H9 (cell line): ENCODE measurements around the gene CCDC38. TPM values are rescaled to one million over a fixed set of nuclear protein-coding genes. Genes with fewer than 3 reads are reported as not detected.

Experiments
- DNase-seq: peaks from one replicate; pipeline ENCODE4 v3.0.0-alpha.2; 2017
- H2AFZ ChIP-seq: one replicate; pipeline ENCODE4 v1.6.1; 2013; ENCODE audit warnings: mild to moderate bottlenecking, low read length, control low read depth, moderate library complexity
- H2AK5ac ChIP-seq: 2 replicates; pipeline ENCODE4 v1.6.1; 2013; ENCODE audit warnings: low read length, control low read depth, mixed read lengths; ENCODE audit not compliant: insufficient read length
- H2BK120ac ChIP-seq: one replicate; pipeline ENCODE4 v1.6.1; 2013; ENCODE audit warnings: low read depth, mild to moderate bottlenecking, low read length, control low read depth, inconsistent platforms; ENCODE audit not compliant: poor library complexity, severe bottlenecking
- H2BK12ac ChIP-seq: 2 replicates; pipeline ENCODE4 v1.6.1; 2013; ENCODE audit warnings: low read length, control low read depth, mixed read lengths, low read depth; ENCODE audit not compliant: insufficient read length
- H2BK15ac ChIP-seq: 2 replicates; pipeline ENCODE4 v1.6.1; 2013; ENCODE audit warnings: low read depth, low read length, control low read depth
- H2BK20ac ChIP-seq: one replicate; pipeline ENCODE4 v1.6.1; 2013; ENCODE audit warnings: low read depth, mild to moderate bottlenecking, low read length, control low read depth, inconsistent platforms; ENCODE audit not compliant: poor library complexity, severe bottlenecking
- H2BK5ac ChIP-seq: 2 replicates; pipeline ENCODE4 v1.6.1; 2013; ENCODE audit warnings: low read length, control low read depth, mixed read lengths; ENCODE audit not compliant: insufficient read length
- H3K14ac ChIP-seq: 2 replicates; pipeline ENCODE4 v1.6.1; 2013; ENCODE audit warnings: low read length, control low read depth; ENCODE audit not compliant: insufficient read depth
- H3K18ac ChIP-seq: 2 replicates; pipeline ENCODE4 v1.6.1; 2013; ENCODE audit warnings: low read depth, mild to moderate bottlenecking, mixed read lengths, low read length, control low read depth; ENCODE audit not compliant: insufficient read length
- H3K23ac ChIP-seq: 2 replicates; pipeline ENCODE4 v1.6.1; 2013; ENCODE audit warnings: low read length, control low read depth, mixed read lengths, low read depth; ENCODE audit not compliant: insufficient read length
- H3K23me2 ChIP-seq: 2 replicates; pipeline ENCODE4 v1.6.1; 2013; ENCODE audit warnings: low read depth, mild to moderate bottlenecking, mixed read lengths, low read length, control low read depth; ENCODE audit not compliant: insufficient read length, poor library complexity, severe bottlenecking
- H3K27ac ChIP-seq: 2 replicates; pipeline ENCODE4 v1.5.1; 2013; ENCODE audit warnings: low read length, control low read depth, mixed read lengths, low read depth; ENCODE audit not compliant: insufficient read length
- H3K27me3 ChIP-seq: 2 replicates; pipeline ENCODE4 v1.6.1; 2013; ENCODE audit warnings: low read length, control low read depth, inconsistent platforms; ENCODE audit not compliant: insufficient read depth
- H3K4ac ChIP-seq: 2 replicates; pipeline ENCODE4 v1.6.1; 2013; ENCODE audit warnings: low read depth, mild to moderate bottlenecking, control low read depth, inconsistent platforms, low read length, moderate library complexity
- H3K4me1 ChIP-seq: 2 replicates; pipeline ENCODE4 v1.6.1; 2013; ENCODE audit warnings: low read length, control low read depth, inconsistent platforms; ENCODE audit not compliant: insufficient read depth
- H3K4me2 ChIP-seq: 2 replicates; pipeline ENCODE4 v1.6.1; 2013; ENCODE audit warnings: low read length, control low read depth, mixed read lengths; ENCODE audit not compliant: insufficient read length, insufficient read depth
- H3K56ac ChIP-seq: 2 replicates; pipeline ENCODE4 v1.6.1; 2013; ENCODE audit warnings: low read depth, mild to moderate bottlenecking, mixed read lengths, low read length, control low read depth; ENCODE audit not compliant: insufficient read length
- H3K79me1 ChIP-seq: 2 replicates; pipeline ENCODE4 v1.6.1; 2013; ENCODE audit warnings: low read depth, mild to moderate bottlenecking, moderate library complexity, low read length, control low read depth, inconsistent platforms; ENCODE audit not compliant: insufficient read depth, poor library complexity, severe bottlenecking
- H3K79me2 ChIP-seq: 2 replicates; pipeline ENCODE4 v1.6.1; 2013; ENCODE audit warnings: low read length, control low read depth, inconsistent platforms; ENCODE audit not compliant: insufficient read depth
- H3K9ac ChIP-seq: 2 replicates; pipeline ENCODE4 v1.6.1; 2013; ENCODE audit warnings: low read length, control low read depth, mixed read lengths; ENCODE audit not compliant: insufficient read length; ENCODE audit errors: extremely low read depth
- H3K9me3 ChIP-seq: one replicate; pipeline ENCODE4 v1.6.1; 2013; ENCODE audit warnings: low read depth, low read length, inconsistent platforms; ENCODE audit not compliant: control insufficient read depth
- H3T11ph ChIP-seq: one replicate; pipeline ENCODE4 v1.6.1; 2013; ENCODE audit warnings: mild to moderate bottlenecking, low read length, control low read depth, inconsistent platforms
- H4K20me1 ChIP-seq: one replicate; pipeline ENCODE4 v1.6.1; 2013; ENCODE audit not compliant: control insufficient read depth, insufficient read length, insufficient read depth
- H4K5ac ChIP-seq: 2 replicates; pipeline ENCODE4 v1.6.1; 2013; ENCODE audit warnings: low read depth, mild to moderate bottlenecking, mixed read lengths, low read length, control low read depth; ENCODE audit not compliant: insufficient read length
- H4K8ac ChIP-seq: replicated peaks from 2 replicates; pipeline ENCODE4 v1.6.1; 2013; ENCODE audit warnings: low read length, control low read depth, mixed read lengths, low read depth; ENCODE audit not compliant: insufficient read length
- H4K91ac ChIP-seq: 2 replicates; pipeline ENCODE4 v1.6.1; 2013; ENCODE audit warnings: low read depth, mild to moderate bottlenecking, moderate library complexity, mixed read lengths, low read length, control low read depth; ENCODE audit not compliant: insufficient read length
- H3K27ac Mint-ChIP-seq, 3 experiments: 2 replicates in 2 of 3; 3 replicates in 1 of 3; pipeline ENCODE4 v1.8.0; 2020 to 2021; ENCODE audit warnings: mixed read lengths in 3 of 3, mild to moderate bottlenecking in 1 of 3, moderate library complexity in 1 of 3
- H3K27me3 Mint-ChIP-seq: 2 replicates; pipeline ENCODE4 v1.8.0; 2021; ENCODE audit warnings: low read depth, mild to moderate bottlenecking, moderate library complexity, mixed read lengths
- H3K36me3 Mint-ChIP-seq, 3 experiments: 2 replicates in 2 of 3; 3 replicates in 1 of 3; pipeline ENCODE4 v1.8.0; 2020 to 2021; ENCODE audit warnings: low read depth in 3 of 3, mixed read lengths in 3 of 3; ENCODE audit not compliant: insufficient read depth in 1 of 3
- H3K4me1 Mint-ChIP-seq, 2 experiments: 2 replicates each; pipeline ENCODE4 v1.8.0; 2020; ENCODE audit warnings: mixed read lengths in 2 of 2
- H3K4me3 Mint-ChIP-seq, 2 experiments: 2 replicates in 1 of 2; 3 replicates in 1 of 2; pipeline ENCODE4 v1.8.0; 2020 to 2021; ENCODE audit warnings: mild to moderate bottlenecking in 2 of 2, mixed read lengths in 2 of 2, moderate library complexity in 1 of 2
- H3K9me3 Mint-ChIP-seq, 2 experiments: 2 replicates in 1 of 2; 3 replicates in 1 of 2; pipeline ENCODE4 v1.8.0; 2020; ENCODE audit warnings: mild to moderate bottlenecking in 2 of 2, mixed read lengths in 2 of 2, moderate library complexity in 1 of 2
- CTCF ChIP-seq: fragments of 200-600 bp; sonication (generic); conservative IDR thresholded peaks from 3 replicates; pipeline ENCODE4 v1.8.0; 2021; ENCODE audit warnings: antibody characterized with exemption, mild to moderate bottlenecking
- WGBS: extraction: QIAGEN DNeasy Blood & Tissue Kit; methylation state at CpG from one replicate; pipeline ENCODE4 v1.1.7; 2013; ENCODE audit warnings: missing lambda C conversion rate, low lambda C conversion rate, mixed read lengths; ENCODE audit not compliant: insufficient read length; ENCODE audit errors: extremely low coverage; 5-methylcytosine and 5-hydroxymethylcytosine counted together
- total RNA-seq: library from RNA; stranded (reverse); gene quantifications from 2 replicates; pipeline ENCODE4 v1.2.1, GENCODE V29; 2021

The CCDC38 gene
- total RNA-seq, 1 experiment from 2014 or later, result not detected

DNA sequence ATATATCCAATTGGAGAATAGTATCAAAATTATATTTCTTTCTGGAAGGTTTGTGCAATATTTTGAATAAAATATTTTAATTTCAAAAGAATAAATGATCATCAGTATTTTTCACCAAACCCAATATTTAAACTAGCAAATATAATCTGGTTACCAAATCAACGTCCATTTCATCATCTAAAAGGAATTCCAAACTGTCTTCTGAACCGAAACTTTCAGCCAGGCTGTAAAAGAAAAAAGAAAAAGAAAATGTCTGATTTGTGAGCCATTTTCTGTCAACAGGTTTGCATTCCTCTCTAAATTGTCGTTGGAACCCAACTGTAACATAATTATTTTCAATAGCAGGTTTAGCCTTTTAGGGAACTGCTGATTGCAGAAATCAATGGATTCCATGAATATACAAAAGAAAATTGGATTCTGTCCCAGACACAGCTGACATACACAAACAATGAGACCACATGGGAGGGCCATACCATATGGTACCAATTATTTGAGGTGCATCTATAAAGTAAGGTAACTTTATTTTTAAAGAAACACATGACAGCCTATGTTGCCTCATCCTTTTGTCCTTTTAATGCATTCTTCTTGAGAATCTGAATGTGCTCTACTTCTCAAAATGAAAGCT, 61.0 kb downstream of the CCDC38 start:
- H3K27ac ChIP-seq, result no peak overlapping the region

More for the DNA sequence above, 61.0 kb downstream of the CCDC38 start:
- no peaks in the 10 kb centered on the region for H3K9me3 ChIP-seq
- H3K23ac ChIP-seq, result no peak overlapping the region
- H3K27me3 ChIP-seq, result no peaks in the 10 kb centered on the region
- no peak overlapping the region for H3K18ac ChIP-seq
- H4K5ac ChIP-seq, result no peak overlapping the region
- no peak overlapping the region for H3K4me2 ChIP-seq
- Mint-ChIP-seq H3K27me3 (no peaks in the 10 kb centered on the region), H3K4me1 (no peaks in the 10 kb centered on the region), H3K27ac (no peak overlapping the region), H3K36me3 (peaks cover 0 to 3% (median 0%) of the 10 kb centered on the region in 3 experiments; a peak in 1 of 7 replicates), H3K4me3 (no peak overlapping the region), H3K9me3 (peaks cover 2% of the 10 kb centered on the region in 2 experiments; a peak in 2 of 5 replicates)
- H3K79me2 ChIP-seq, result no peaks in the 10 kb centered on the region
- no peak overlapping the region for H3K4ac ChIP-seq
- H2BK120ac ChIP-seq, result no peak overlapping the region
- no CpG with 5 or more reads among the region's 3 CpGs for WGBS
- H3K9ac ChIP-seq, result no peak overlapping the region
- H2AK5ac ChIP-seq, result no peak overlapping the region
- TF ChIP-seq CTCF, result no peak
- no peak overlapping the region for H2BK20ac ChIP-seq
- H3K56ac ChIP-seq, result no peak overlapping the region
- no peak overlapping the region for H4K8ac ChIP-seq
- no peak overlapping the region for H3K14ac ChIP-seq
- H2BK5ac ChIP-seq, result no peak overlapping the region
- no peak overlapping the region for H4K91ac ChIP-seq
- H3K23me2 ChIP-seq, result no peaks in the 10 kb centered on the region
- H4K20me1 ChIP-seq, result no peaks in the 10 kb centered on the region
- H2BK12ac ChIP-seq, result no peak overlapping the region
- no peaks in the 10 kb centered on the region for H3K79me1 ChIP-seq
- H3T11ph ChIP-seq, result no peak overlapping the region
- DNase-seq, result no peak
- no peak overlapping the region for H2BK15ac ChIP-seq
- H3K4me1 ChIP-seq, result no peaks in the 10 kb centered on the region
- no peak overlapping the region for H2AFZ ChIP-seq
